Large intestine (tissue), 3 donors: ENCODE measurements around the gene DHH. TPM values are rescaled to one million over a fixed set of nuclear protein-coding genes. Genes with fewer than 3 reads are reported as not detected.
A peak's percentile ranks its signal among the peaks of the same experiment; 100 is the strongest.
"Not testable (repeated sequence)": the region's sequence is repeated elsewhere in the genome, so short reads cannot be mapped to it uniquely, and the experiment has no call there.

Source experiments
- DNase-seq, 2 donors: peaks; one replicate each; pipeline versions ENCODE4 v3.0.0 to v3.0.0-alpha.2; 2013
- H3K27ac ChIP-seq: one replicate; pipeline ENCODE4 v1.5.1; 2013; ENCODE audit warnings: low read length
- H3K27me3 ChIP-seq: 2 replicates; pipeline ENCODE4 v1.6.1; 2013; ENCODE audit warnings: low read length; ENCODE audit not compliant: control insufficient read depth, insufficient read depth
- H3K36me3 ChIP-seq: 2 replicates; pipeline ENCODE4 v1.6.1; 2013; ENCODE audit warnings: low read length; ENCODE audit not compliant: control insufficient read depth, insufficient read depth
- H3K4me1 ChIP-seq: one replicate; pipeline ENCODE4 v1.6.1; 2013; ENCODE audit warnings: low read length; ENCODE audit not compliant: control insufficient read depth, insufficient read depth
- H3K4me3 ChIP-seq: one replicate; pipeline ENCODE4 v1.5.1; 2013; ENCODE audit warnings: low read length
- H3K9me3 ChIP-seq: one replicate; pipeline ENCODE4 v1.6.1; 2013; ENCODE audit warnings: mild to moderate bottlenecking, low read depth, low read length, moderate library complexity; ENCODE audit not compliant: control insufficient read depth
- WGBS: methylation state at CpG from one replicate; pipeline ENCODE4 v1.1.5; 2013; ENCODE audit warnings: low lambda C conversion rate; ENCODE audit not compliant: insufficient coverage; 5-methylcytosine and 5-hydroxymethylcytosine counted together
- polyA plus RNA-seq: library from polyadenylated mRNA; unstranded; fragments of 120-200 nt; gene quantifications from one replicate; pipeline ENCODE4 v1.2.1, GENCODE V29; 2013

DHH gene
- polyA plus RNA-seq, 1 donor = 0.52 TPM

- Histone ChIP-seq H3K27ac (no peak overlapping the region), H3K36me3 (no peaks in the 10 kb centered on the region), H3K27me3 (peaks cover 4% of the 10 kb centered on the region), H3K4me1 (no peaks in the 10 kb centered on the region), H3K4me3 (no peak overlapping the region), H3K9me3 (no peaks in the 10 kb centered on the region)
- WGBS = no CpG with 5 or more reads among the region's 1 CpG
- DNase-seq = no peak
Measured at GRCh38 chr12:49079793-49080192, 14.8 kb downstream of the DHH start.

- no peaks in the 10 kb centered on the region for H3K36me3 ChIP-seq
- no peak overlapping the region for H3K27ac ChIP-seq
- 92% methylated on average over 1 of the region's 11 CpGs for WGBS
- H3K9me3 ChIP-seq = no peaks in the 10 kb centered on the region
- peaks cover 10% of the 10 kb centered on the region for H3K4me1 ChIP-seq
- no peak for DNase-seq
- H3K4me3 ChIP-seq = no peak overlapping the region
- H3K27me3 ChIP-seq = no peaks in the 10 kb centered on the region
Measured at GRCh38 chr12:49070971-49071370, 23.6 kb downstream of the DHH start.

- peak; percentile 98 to 99 for DNase-seq
- Histone ChIP-seq H3K36me3 (no peaks in the 10 kb centered on the region), H3K9me3 (no peaks in the 10 kb centered on the region), H3K4me3 (peak within 1 kb of the TSS; percentile 86), H3K27me3 (no peaks in the 10 kb centered on the region), H3K4me1 (peaks cover 10% of the 10 kb centered on the region), H3K27ac (peak within 1 kb of the TSS; percentile 71)
- 0% methylated on average over 6 of the region's 60 CpGs for WGBS
Measured at GRCh38 chr12:49069507-49070346, 24.9 kb downstream of the DHH start, which contains the start of gene RHEBL1. Gene RHEBL1, minus strand, starts transcription at chr12:49069979. Its CDS starts 194 bp downstream, at chr12:49069785.

GRCh38 chr12:49068879-49069506, 25.6 kb downstream of the DHH start:
- Histone ChIP-seq H3K4me1 (peaks cover 10% of the 10 kb centered on the region), H3K27ac (peak overlapping the region; percentile 71), H3K9me3 (no peaks in the 10 kb centered on the region), H3K27me3 (no peaks in the 10 kb centered on the region), H3K4me3 (peak overlapping the region; percentile 86), H3K36me3 (no peaks in the 10 kb centered on the region)
- no CpG with 5 or more reads among the region's 21 CpGs for WGBS
- no peak for DNase-seq

- peaks cover 14% of the 10 kb centered on the region for H3K4me1 ChIP-seq
- no peaks in the 10 kb centered on the region for H3K9me3 ChIP-seq
- DNase-seq = no peak
- 100% methylated on average over 1 of the region's 4 CpGs for WGBS
- no peaks in the 10 kb centered on the region for H3K36me3 ChIP-seq
- H3K27me3 ChIP-seq = no peaks in the 10 kb centered on the region
- no peak overlapping the region for H3K4me3 ChIP-seq
- H3K27ac ChIP-seq = no peak overlapping the region
Measured at GRCh38 chr12:49066120-49066519, 28.5 kb downstream of the DHH start.

GRCh38 chr12:49064767-49065152, 29.8 kb downstream of the DHH start:
- no peak for DNase-seq
- Histone ChIP-seq H3K4me3 (no peak overlapping the region), H3K27ac (no peak overlapping the region), H3K36me3 (no peaks in the 10 kb centered on the region), H3K9me3 (no peaks in the 10 kb centered on the region), H3K4me1 (peaks cover 11% of the 10 kb centered on the region), H3K27me3 (no peaks in the 10 kb centered on the region)
- no CpG with 5 or more reads among the region's 5 CpGs for WGBS

GRCh38 chr12:49061916-49062315, 32.7 kb downstream of the DHH start:
- H3K4me1 ChIP-seq = peaks cover 20% of the 10 kb centered on the region
- H3K4me3 ChIP-seq, DNase-seq, H3K36me3 ChIP-seq, H3K27ac ChIP-seq, H3K27me3 ChIP-seq, H3K9me3 ChIP-seq: not testable (repeated sequence)
- no CpG with 5 or more reads among the region's 17 CpGs for WGBS

- H3K27ac ChIP-seq = peak overlapping the region; percentile 80
- no peaks in the 10 kb centered on the region for H3K36me3 ChIP-seq
- peak overlapping the region; percentile 67 for H3K4me3 ChIP-seq
- no peaks in the 10 kb centered on the region for H3K27me3 ChIP-seq
- DNase-seq = no peak
- H3K9me3 ChIP-seq = no peaks in the 10 kb centered on the region
- 0% methylated on average over 1 of the region's 16 CpGs for WGBS
- peaks cover 26% of the 10 kb centered on the region for H3K4me1 ChIP-seq
Measured at GRCh38 chr12:49061157-49061650, 33.4 kb downstream of the DHH start.

GRCh38 chr12:49060237-49061156, 34.1 kb downstream of the DHH start, which contains the start of gene KMT2D:
Gene KMT2D, minus strand, starts transcription at chr12:49060794. Its CDS starts 5,470 bp downstream, at chr12:49055324.
- Histone ChIP-seq H3K9me3 (no peaks in the 10 kb centered on the region), H3K4me3 (peak within 1 kb of the TSS; percentile 67), H3K27me3 (no peaks in the 10 kb centered on the region), H3K27ac (peak within 1 kb of the TSS; percentile 80), H3K4me1 (peaks cover 32% of the 10 kb centered on the region), H3K36me3 (peaks cover 3% of the 10 kb centered on the region)
- DNase-seq = peak; percentile 91 to 98
- WGBS = no CpG with 5 or more reads among the region's 74 CpGs
